Neural cell (in vitro differentiated cells): ENCODE measurements around the gene GNAQ. TPM values are rescaled to one million over a fixed set of nuclear protein-coding genes. Genes with fewer than 3 reads are reported as not detected.

ENCODE experiments used
- H2AFZ ChIP-seq: fragments of 200-600, 300-800 bp; sonication (generic), shearing (Covaris generic); 2 replicates; pipeline ENCODE4 v1.6.0; 2014; ENCODE audit warnings: low read depth, mild to moderate bottlenecking, antibody characterized with exemption, low read length, moderate library complexity
- H3F3A ChIP-seq: fragments of 200-600 bp; shearing (Covaris generic); 2 replicates; pipeline ENCODE4 v1.6.1; 2016; ENCODE audit warnings: mild to moderate bottlenecking, moderate library complexity, mixed read lengths, antibody characterized with exemption, low read length; ENCODE audit not compliant: insufficient read depth, poor library complexity, severe bottlenecking
- H3K27ac ChIP-seq: fragments of 200-600, 300-800 bp; sonication (generic), shearing (Covaris generic); 2 replicates; pipeline ENCODE4 v1.5.1; 2014; ENCODE audit warnings: mild to moderate bottlenecking, low read length, moderate library complexity
- H3K27me3 ChIP-seq: fragments of 300-800, 200-600 bp; sonication (generic), shearing (Covaris generic); 2 replicates; pipeline ENCODE4 v1.6.0; 2014; ENCODE audit warnings: mild to moderate bottlenecking, low read depth, low read length, moderate library complexity; ENCODE audit not compliant: insufficient read depth
- H3K36me3 ChIP-seq: fragments of 300-800, 200-600 bp; sonication (generic), shearing (Covaris generic); 2 replicates; pipeline ENCODE4 v1.5.1; 2014; ENCODE audit warnings: mild to moderate bottlenecking, antibody characterized with exemption, low read length, moderate library complexity; ENCODE audit not compliant: insufficient read depth
- H3K4me2 ChIP-seq: fragments of 300-800, 200-600 bp; sonication (generic), shearing (Covaris generic); 2 replicates; pipeline ENCODE4 v1.6.0; 2014; ENCODE audit warnings: mild to moderate bottlenecking, low read length
- H3K4me3 ChIP-seq: fragments of 300-800, 200-600 bp; sonication (generic), shearing (Covaris generic); 2 replicates; pipeline ENCODE4 v1.5.1; 2014; ENCODE audit warnings: mild to moderate bottlenecking, low read length, moderate library complexity
- H3K79me2 ChIP-seq: fragments of 200-600 bp; shearing (Covaris generic); replicated peaks from 2 replicates; pipeline ENCODE4 v1.6.0; 2014; ENCODE audit warnings: mild to moderate bottlenecking, low read length, moderate library complexity; ENCODE audit not compliant: insufficient read depth
- H3K9ac ChIP-seq: fragments of 300-800, 200-600 bp; sonication (generic), shearing (Covaris generic); 2 replicates; pipeline ENCODE4 v1.6.1; 2016; ENCODE audit warnings: mild to moderate bottlenecking, low read length, mixed read lengths
- H3K9me2 ChIP-seq: fragments of 200-600 bp; shearing (Covaris generic); 2 replicates; pipeline ENCODE4 v1.6.1; 2016; ENCODE audit warnings: mild to moderate bottlenecking, low read length, mixed read lengths; ENCODE audit not compliant: insufficient read depth
- H3K9me3 ChIP-seq: fragments of 200-600, 300-800 bp; sonication (generic), shearing (Covaris generic); 2 replicates; pipeline ENCODE4 v1.6.1; 2016; ENCODE audit warnings: mild to moderate bottlenecking, mixed run types, low read length, moderate library complexity, mixed read lengths
- H4K20me1 ChIP-seq: fragments of 200-600 bp; shearing (Covaris generic); 2 replicates; pipeline ENCODE4 v1.6.1; 2016; ENCODE audit warnings: mild to moderate bottlenecking, mixed run types; ENCODE audit not compliant: insufficient read depth
- EP300 ChIP-seq: fragments of 450-650 bp; conservative IDR thresholded peaks from 2 replicates; pipeline ENCODE4 v1.6.1; 2014; ENCODE audit warnings: antibody characterized with exemption, mild to moderate bottlenecking, moderate library complexity; ENCODE audit not compliant: poor library complexity, severe bottlenecking
- EZH2 ChIP-seq: fragments of 200-600, 300-800 bp; shearing (Covaris generic), sonication (generic); IDR thresholded peaks from 2 replicates; pipeline ENCODE4 v1.6.1; 2014; ENCODE audit warnings: antibody characterized with exemption, low read length, borderline replicate concordance, mild to moderate bottlenecking; ENCODE audit not compliant: insufficient read depth, poor library complexity, severe bottlenecking
- MXI1 ChIP-seq: fragments of 450-650 bp; conservative IDR thresholded peaks from 2 replicates; pipeline ENCODE4 v1.6.1; 2014; ENCODE audit warnings: antibody characterized with exemption, mild to moderate bottlenecking; ENCODE audit not compliant: poor library complexity, severe bottlenecking
- POLR2AphosphoS5 ChIP-seq: IDR thresholded peaks from 2 replicates; pipeline ENCODE4 v1.6.1; 2012
- RAD21 ChIP-seq: fragments of 450-650 bp; conservative IDR thresholded peaks from 2 replicates; pipeline ENCODE4 v1.6.1; 2014; ENCODE audit warnings: antibody characterized with exemption, mild to moderate bottlenecking, moderate library complexity
- SMC3 ChIP-seq: fragments of 450-650 bp; conservative IDR thresholded peaks from 2 replicates; pipeline ENCODE4 v1.6.1; 2014; ENCODE audit warnings: antibody characterized with exemption, mild to moderate bottlenecking, moderate library complexity; ENCODE audit not compliant: poor library complexity
- TAF1 ChIP-seq: IDR thresholded peaks from 2 replicates; pipeline ENCODE4 v1.6.1; 2012; ENCODE audit warnings: low read depth
- polyA plus RNA-seq: library from polyadenylated mRNA; depleted of rRNA; stranded (reverse); fragments of >200 nt; gene quantifications from 2 replicates; pipeline ENCODE4 v1.2.3, GENCODE V29; 2014
- TF ChIP-seq, protein P1 (sequence below): fragments of 450-650 bp; IDR thresholded peaks from 2 replicates; pipeline ENCODE4 v1.5.1; 2014; ENCODE audit warnings: antibody characterized with exemption, mild to moderate bottlenecking, moderate library complexity; ENCODE audit not compliant: poor library complexity, severe bottlenecking
- TF ChIP-seq, protein P2 (sequence below): IDR thresholded peaks from 2 replicates; pipeline ENCODE4 v1.6.1; 2012; ENCODE audit warnings: borderline replicate concordance

Gene GNAQ
- polyA plus RNA-seq, 1 donor from 2014 or later: 86.7 TPM

DNA sequence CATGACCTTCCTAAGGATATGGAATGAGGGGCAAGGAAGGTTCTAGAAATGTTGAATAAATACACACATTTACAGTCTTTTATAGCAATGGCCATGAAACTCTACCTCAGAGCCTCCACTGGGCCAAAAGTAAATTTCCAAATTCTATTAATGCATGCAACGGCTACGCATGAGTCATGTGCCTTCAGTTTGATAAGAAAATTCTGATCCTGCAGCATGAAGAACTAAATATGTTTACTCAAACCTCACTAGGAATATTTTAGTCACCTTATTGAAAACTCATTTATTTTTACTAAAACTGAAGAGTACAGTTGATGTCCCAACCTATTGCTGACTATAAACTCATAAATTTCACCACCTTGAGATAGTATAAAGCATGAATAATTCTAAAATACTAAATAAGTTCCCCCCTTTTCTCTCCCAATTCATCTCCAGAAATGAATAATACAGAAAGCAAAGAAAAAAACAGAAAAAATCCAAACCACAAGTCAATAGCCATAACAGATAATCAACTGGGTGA lies 92.4 kb downstream of the GNAQ start:
- H3K27ac ChIP-seq: no peak overlapping the region
- H3K9ac ChIP-seq: no peak overlapping the region
- no peaks in the 10 kb centered on the region for H3K27me3 ChIP-seq
- peaks cover under 1% of the 10 kb centered on the region for H4K20me1 ChIP-seq
- peaks cover 53% of the 10 kb centered on the region for H3K79me2 ChIP-seq
- H2AFZ ChIP-seq: no peak overlapping the region
- no peaks in the 10 kb centered on the region for H3K9me3 ChIP-seq
- peaks cover 2% of the 10 kb centered on the region for H3F3A ChIP-seq
- H3K9me2 ChIP-seq: no peaks in the 10 kb centered on the region
- H3K4me3 ChIP-seq: no peak overlapping the region
- TF ChIP-seq POLR2AphosphoS5: no peak
- H3K36me3 ChIP-seq: no peaks in the 10 kb centered on the region
- no peak overlapping the region for H3K4me2 ChIP-seq

DNA sequence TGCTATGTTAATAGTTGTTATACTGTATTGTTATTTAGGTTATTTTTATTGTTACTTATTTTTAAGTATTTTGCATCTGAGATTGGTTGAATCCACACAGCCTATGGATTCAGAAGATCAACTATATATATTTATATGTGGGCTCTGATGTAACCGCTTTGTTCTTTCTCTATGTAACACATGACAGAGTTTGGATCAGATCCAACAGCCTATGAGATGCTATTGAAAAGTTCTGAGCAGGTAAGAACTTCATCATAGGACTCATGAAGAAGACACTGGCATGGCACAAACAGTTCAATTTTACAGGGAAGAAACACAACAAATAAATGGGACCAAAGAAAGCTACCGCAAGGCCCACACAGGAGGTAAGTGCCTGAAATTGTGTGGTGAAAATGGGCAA lies 93.4 kb downstream of the GNAQ start:
- H3K79me2 ChIP-seq: peaks cover 54% of the 10 kb centered on the region
- no peaks in the 10 kb centered on the region for H4K20me1 ChIP-seq
- no peak overlapping the region for H2AFZ ChIP-seq
- TF ChIP-seq MXI1 (no peak), EP300 (no peak), EZH2 (no peak), SMC3 (no peak), RAD21 (no peak), POLR2AphosphoS5 (no peak), TAF1 (no peak)
- TF ChIP-seq, protein P1, sequence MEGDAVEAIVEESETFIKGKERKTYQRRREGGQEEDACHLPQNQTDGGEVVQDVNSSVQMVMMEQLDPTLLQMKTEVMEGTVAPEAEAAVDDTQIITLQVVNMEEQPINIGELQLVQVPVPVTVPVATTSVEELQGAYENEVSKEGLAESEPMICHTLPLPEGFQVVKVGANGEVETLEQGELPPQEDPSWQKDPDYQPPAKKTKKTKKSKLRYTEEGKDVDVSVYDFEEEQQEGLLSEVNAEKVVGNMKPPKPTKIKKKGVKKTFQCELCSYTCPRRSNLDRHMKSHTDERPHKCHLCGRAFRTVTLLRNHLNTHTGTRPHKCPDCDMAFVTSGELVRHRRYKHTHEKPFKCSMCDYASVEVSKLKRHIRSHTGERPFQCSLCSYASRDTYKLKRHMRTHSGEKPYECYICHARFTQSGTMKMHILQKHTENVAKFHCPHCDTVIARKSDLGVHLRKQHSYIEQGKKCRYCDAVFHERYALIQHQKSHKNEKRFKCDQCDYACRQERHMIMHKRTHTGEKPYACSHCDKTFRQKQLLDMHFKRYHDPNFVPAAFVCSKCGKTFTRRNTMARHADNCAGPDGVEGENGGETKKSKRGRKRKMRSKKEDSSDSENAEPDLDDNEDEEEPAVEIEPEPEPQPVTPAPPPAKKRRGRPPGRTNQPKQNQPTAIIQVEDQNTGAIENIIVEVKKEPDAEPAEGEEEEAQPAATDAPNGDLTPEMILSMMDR: no peak
- TF ChIP-seq, protein P2, sequence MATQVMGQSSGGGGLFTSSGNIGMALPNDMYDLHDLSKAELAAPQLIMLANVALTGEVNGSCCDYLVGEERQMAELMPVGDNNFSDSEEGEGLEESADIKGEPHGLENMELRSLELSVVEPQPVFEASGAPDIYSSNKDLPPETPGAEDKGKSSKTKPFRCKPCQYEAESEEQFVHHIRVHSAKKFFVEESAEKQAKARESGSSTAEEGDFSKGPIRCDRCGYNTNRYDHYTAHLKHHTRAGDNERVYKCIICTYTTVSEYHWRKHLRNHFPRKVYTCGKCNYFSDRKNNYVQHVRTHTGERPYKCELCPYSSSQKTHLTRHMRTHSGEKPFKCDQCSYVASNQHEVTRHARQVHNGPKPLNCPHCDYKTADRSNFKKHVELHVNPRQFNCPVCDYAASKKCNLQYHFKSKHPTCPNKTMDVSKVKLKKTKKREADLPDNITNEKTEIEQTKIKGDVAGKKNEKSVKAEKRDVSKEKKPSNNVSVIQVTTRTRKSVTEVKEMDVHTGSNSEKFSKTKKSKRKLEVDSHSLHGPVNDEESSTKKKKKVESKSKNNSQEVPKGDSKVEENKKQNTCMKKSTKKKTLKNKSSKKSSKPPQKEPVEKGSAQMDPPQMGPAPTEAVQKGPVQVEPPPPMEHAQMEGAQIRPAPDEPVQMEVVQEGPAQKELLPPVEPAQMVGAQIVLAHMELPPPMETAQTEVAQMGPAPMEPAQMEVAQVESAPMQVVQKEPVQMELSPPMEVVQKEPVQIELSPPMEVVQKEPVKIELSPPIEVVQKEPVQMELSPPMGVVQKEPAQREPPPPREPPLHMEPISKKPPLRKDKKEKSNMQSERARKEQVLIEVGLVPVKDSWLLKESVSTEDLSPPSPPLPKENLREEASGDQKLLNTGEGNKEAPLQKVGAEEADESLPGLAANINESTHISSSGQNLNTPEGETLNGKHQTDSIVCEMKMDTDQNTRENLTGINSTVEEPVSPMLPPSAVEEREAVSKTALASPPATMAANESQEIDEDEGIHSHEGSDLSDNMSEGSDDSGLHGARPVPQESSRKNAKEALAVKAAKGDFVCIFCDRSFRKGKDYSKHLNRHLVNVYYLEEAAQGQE: no peak
- no peaks in the 10 kb centered on the region for H3K36me3 ChIP-seq
- no peak overlapping the region for H3K4me3 ChIP-seq
- no peaks in the 10 kb centered on the region for H3K9me3 ChIP-seq
- no peak overlapping the region for H3K9ac ChIP-seq
- no peak overlapping the region for H3K4me2 ChIP-seq
- no peaks in the 10 kb centered on the region for H3F3A ChIP-seq
- H3K27ac ChIP-seq: no peak overlapping the region
- H3K9me2 ChIP-seq: no peaks in the 10 kb centered on the region
- no peaks in the 10 kb centered on the region for H3K27me3 ChIP-seq

DNA sequence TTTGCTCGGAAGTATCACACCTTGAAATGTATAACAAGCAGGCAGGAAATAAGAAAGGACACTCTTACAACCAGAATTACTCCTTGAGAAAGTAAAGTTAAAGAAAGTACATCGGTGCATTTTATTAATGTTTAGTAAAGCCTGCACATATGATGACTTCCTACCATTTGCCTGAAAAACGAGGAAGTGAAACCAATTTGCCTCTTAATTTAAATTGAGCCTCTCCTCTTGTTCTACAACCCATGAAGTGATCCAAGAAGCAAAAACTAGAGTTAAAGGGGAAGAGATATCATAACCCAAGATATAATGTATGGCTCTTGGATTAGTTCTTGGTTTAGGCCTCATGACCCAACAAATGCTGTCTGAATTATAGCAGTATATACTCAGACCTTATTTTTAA lies 95.6 kb downstream of the GNAQ start:
- no peaks in the 10 kb centered on the region for H3K27me3 ChIP-seq
- H3K36me3 ChIP-seq: no peaks in the 10 kb centered on the region
- no peaks in the 10 kb centered on the region for H3F3A ChIP-seq
- no peak overlapping the region for H2AFZ ChIP-seq
- H3K9me2 ChIP-seq: no peaks in the 10 kb centered on the region
- H3K4me3 ChIP-seq: no peak overlapping the region
- H3K9me3 ChIP-seq: no peaks in the 10 kb centered on the region
- H3K79me2 ChIP-seq: peaks cover 45% of the 10 kb centered on the region
- no peak overlapping the region for H3K27ac ChIP-seq
- no peak for TF ChIP-seq POLR2AphosphoS5
- no peak for TF ChIP-seq EZH2
- TF ChIP-seq, protein P2: no peak
- H4K20me1 ChIP-seq: no peaks in the 10 kb centered on the region
- H3K4me2 ChIP-seq: no peak overlapping the region
- no peak overlapping the region for H3K9ac ChIP-seq
